Activated naive CD8-positive, alpha-beta T cell treated with anti-CD3 and anti-CD28 coated beads, Interleukin-2, amount 50 U/mL, for 24 hours (primary cell): ENCODE measurements around the gene ACAP3.

Source experiments
- ATAC-seq: fragments of 150-1000 bp; cut with Tn5 transposase; one replicate; pipeline ENCODE4 v1.10.0; 2021
- DNase-seq: peaks from one replicate; pipeline ENCODE4 v3.0.0; 2021
- H3K27ac Mint-ChIP-seq: one replicate; pipeline ENCODE4 v1.8.0; 2021; ENCODE audit warnings: mild to moderate bottlenecking, mixed read lengths
- H3K27me3 Mint-ChIP-seq: one replicate; pipeline ENCODE4 v1.8.0; 2021; ENCODE audit warnings: mixed read lengths
- H3K36me3 Mint-ChIP-seq: one replicate; pipeline ENCODE4 v1.8.0; 2021; ENCODE audit warnings: low read depth, mixed read lengths
- H3K4me1 Mint-ChIP-seq: one replicate; pipeline ENCODE4 v1.8.0; 2021; ENCODE audit warnings: mixed read lengths
- H3K4me3 Mint-ChIP-seq: one replicate; pipeline ENCODE4 v1.8.0; 2021; ENCODE audit warnings: mild to moderate bottlenecking, moderate library complexity, mixed read lengths
- H3K9me3 Mint-ChIP-seq: one replicate; pipeline ENCODE4 v1.8.0; 2021; ENCODE audit warnings: mixed read lengths

The ACAP3 gene

DNA sequence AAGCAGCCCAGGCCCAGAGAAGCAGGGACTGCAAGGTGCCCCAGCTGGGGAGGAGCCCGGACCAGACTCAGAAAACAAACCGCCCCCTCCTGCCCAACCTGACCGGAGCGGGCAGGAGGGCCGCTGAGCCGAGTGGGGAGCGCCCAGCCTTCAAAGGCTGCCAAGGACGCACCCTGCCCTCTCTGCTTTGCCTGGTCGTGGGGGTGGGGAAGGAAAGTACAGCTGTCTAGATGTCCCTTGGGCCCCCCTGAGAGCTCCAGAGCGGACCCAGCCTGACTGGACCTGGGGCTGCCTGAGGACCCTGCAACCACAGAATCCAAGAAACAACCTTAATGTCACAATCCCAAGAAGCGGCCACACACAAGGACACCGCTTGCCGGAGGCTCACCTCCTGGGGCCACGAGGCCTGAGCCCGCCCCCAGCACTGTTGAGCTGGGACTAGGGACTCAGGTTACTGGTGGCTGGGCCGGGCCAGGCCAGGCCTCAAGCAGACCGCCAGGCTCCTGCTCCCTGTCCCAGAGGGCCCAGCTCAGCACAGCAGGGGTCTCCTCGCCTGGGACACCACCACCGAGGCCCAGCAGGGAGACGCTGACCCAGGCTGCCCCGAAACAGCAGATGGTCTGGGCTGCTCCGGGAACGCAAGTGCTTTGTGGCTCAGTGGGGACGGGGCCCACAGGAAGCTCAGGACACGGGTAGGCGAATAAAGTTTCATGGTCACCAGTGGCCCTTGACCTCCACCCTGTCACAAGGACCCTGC is 40.1 kb upstream of the ACAP3 start:
- ATAC-seq (no peak), DNase-seq (no peak)
- H3K4me3 Mint-ChIP-seq = peak overlapping the region; percentile 77
- no peaks in the 10 kb centered on the region for H3K9me3 Mint-ChIP-seq
- peaks cover 9% of the 10 kb centered on the region for H3K27me3 Mint-ChIP-seq
- peak overlapping the region; percentile 31 for H3K27ac Mint-ChIP-seq
- H3K36me3 Mint-ChIP-seq = no peaks in the 10 kb centered on the region
- H3K4me1 Mint-ChIP-seq = peaks cover 23% of the 10 kb centered on the region

DNA sequence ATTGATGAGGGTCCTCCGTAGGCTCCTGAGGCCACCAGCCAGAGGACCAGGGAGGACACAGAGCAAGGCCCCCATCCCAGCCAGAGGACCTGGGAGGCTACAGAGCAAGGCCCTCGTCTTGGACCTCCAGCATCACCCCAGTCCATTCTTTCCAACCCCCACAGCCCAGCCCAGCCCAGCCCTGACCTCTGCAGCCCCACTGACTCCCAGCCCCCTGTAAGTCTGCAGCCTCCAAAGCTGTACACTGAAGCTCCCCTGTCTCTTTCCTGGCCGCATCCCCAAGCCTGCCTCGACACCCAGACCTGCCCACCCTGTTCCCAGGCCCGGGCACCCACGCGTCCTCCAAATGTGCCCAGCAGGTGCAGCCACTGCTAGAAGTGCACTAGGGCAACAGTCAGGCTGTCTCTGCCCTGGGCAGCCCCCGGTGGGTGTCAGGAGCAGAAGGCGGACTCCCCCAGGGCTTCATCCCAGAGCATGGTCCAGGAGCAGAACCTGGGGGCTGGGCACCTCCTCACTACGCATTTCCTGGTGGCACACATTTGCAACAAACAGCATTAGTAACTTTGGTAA is 39.4 kb upstream of the ACAP3 start:
- Mint-ChIP-seq H3K27ac (no peak overlapping the region), H3K36me3 (no peaks in the 10 kb centered on the region), H3K27me3 (peaks cover 1% of the 10 kb centered on the region), H3K9me3 (no peaks in the 10 kb centered on the region), H3K4me1 (peaks cover 15% of the 10 kb centered on the region), H3K4me3 (peak overlapping the region; percentile 77)
- ATAC-seq = no peak
- DNase-seq = no peak

DNA sequence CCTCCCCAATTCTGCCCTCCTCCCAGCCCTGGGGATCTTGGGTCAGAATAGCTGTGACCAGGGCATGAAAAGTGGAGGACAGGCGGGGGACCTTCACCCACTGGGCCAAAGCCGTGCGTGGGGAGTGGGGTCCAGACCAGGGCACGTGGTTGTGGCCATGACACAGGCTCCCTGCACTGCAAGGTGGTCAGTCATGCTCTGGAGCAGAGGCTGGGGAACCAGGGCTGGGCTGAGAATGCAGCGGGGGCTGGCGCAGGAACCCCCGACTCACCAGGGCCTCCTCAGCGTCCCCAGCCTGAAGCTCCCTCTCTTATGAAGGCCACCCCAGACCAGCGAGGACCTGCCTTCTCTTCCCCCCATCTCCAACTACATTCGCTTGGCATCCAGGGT is 38.8 kb upstream of the ACAP3 start:
- peaks cover 14% of the 10 kb centered on the region for H3K4me1 Mint-ChIP-seq
- no peak overlapping the region for H3K4me3 Mint-ChIP-seq
- H3K27me3 Mint-ChIP-seq = no peaks in the 10 kb centered on the region
- H3K27ac Mint-ChIP-seq = no peak overlapping the region
- ATAC-seq = no peak
- H3K9me3 Mint-ChIP-seq = no peaks in the 10 kb centered on the region
- H3K36me3 Mint-ChIP-seq = peaks cover under 1% of the 10 kb centered on the region
- DNase-seq = no peak

- Mint-ChIP-seq H3K4me3 (no peak overlapping the region), H3K27ac (no peak overlapping the region), H3K27me3 (no peaks in the 10 kb centered on the region), H3K4me1 (peaks cover 14% of the 10 kb centered on the region), H3K36me3 (peaks cover 6% of the 10 kb centered on the region), H3K9me3 (no peaks in the 10 kb centered on the region)
- ATAC-seq (no peak), DNase-seq (no peak)
Measured at GRCh38 chr1:1345860-1346500, 38.2 kb upstream of the ACAP3 start.

- Mint-ChIP-seq H3K27ac (no peak overlapping the region), H3K4me1 (peaks cover 14% of the 10 kb centered on the region), H3K36me3 (peaks cover 12% of the 10 kb centered on the region), H3K9me3 (no peaks in the 10 kb centered on the region), H3K4me3 (no peak overlapping the region), H3K27me3 (no peaks in the 10 kb centered on the region)
- ATAC-seq = no peak
- no peak for DNase-seq
Measured at GRCh38 chr1:1345384-1345783, 37.7 kb upstream of the ACAP3 start.

DNA sequence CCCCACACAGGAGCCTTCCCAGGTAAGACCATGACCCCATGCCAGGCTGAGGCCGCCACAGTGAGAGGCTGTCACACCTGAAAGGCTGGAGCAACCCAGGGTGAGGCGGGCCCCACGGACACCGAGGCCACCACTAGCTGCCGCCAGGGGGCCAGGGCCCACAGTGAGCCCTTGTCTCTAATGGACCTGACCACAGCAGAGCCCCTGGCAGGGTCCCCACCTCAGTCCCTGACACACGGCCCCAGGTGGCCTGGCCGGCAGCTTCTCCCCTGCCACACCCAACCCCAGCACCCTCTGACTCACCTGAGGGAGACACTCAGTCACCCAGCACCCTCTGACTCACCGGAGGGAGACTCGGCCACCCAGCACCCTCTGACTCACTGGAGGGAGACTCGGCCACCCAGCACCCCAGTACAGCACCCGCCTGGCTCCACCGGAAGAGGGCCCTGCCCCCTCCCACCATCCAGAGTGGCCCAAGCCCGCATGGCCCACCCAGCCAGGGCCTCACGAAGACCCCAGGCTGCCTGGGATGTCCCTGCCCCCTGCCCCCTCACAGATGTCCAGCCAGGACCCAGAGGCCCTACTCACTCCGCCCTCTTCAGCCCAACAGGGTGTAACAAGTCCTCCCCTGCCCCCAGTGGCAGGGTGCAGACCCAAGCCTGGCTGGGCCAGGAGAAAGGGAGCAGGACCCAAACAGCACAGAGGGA is 37.1 kb upstream of the ACAP3 start:
- no peaks in the 10 kb centered on the region for H3K27me3 Mint-ChIP-seq
- peak; percentile 64 for DNase-seq
- peak; percentile 88 for ATAC-seq
- peaks cover 13% of the 10 kb centered on the region for H3K36me3 Mint-ChIP-seq
- H3K9me3 Mint-ChIP-seq = no peaks in the 10 kb centered on the region
- H3K4me1 Mint-ChIP-seq = peaks cover 14% of the 10 kb centered on the region
- H3K27ac Mint-ChIP-seq = no peak overlapping the region
- H3K4me3 Mint-ChIP-seq = no peak overlapping the region

- H3K4me1 Mint-ChIP-seq = peaks cover 14% of the 10 kb centered on the region
- H3K27me3 Mint-ChIP-seq = no peaks in the 10 kb centered on the region
Measured at GRCh38 chr1:1343811-1344421, 36.2 kb upstream of the ACAP3 start.

GRCh38 chr1:1342584-1343115 is 34.9 kb upstream of the ACAP3 start:
- Mint-ChIP-seq H3K27me3 (no peaks in the 10 kb centered on the region), H3K27ac (no peak overlapping the region), H3K36me3 (peaks cover 13% of the 10 kb centered on the region), H3K4me3 (no peak overlapping the region), H3K9me3 (no peaks in the 10 kb centered on the region), H3K4me1 (peaks cover 12% of the 10 kb centered on the region)
- no peak for DNase-seq
- ATAC-seq = no peak

More at GRCh38 chr1:1343811-1344421, 36.2 kb upstream of the ACAP3 start:
- no peak overlapping the region for H3K4me3 Mint-ChIP-seq
- H3K36me3 Mint-ChIP-seq = peaks cover 13% of the 10 kb centered on the region
- no peak overlapping the region for H3K27ac Mint-ChIP-seq
- DNase-seq (no peak), ATAC-seq (no peak)
- no peaks in the 10 kb centered on the region for H3K9me3 Mint-ChIP-seq

DNA sequence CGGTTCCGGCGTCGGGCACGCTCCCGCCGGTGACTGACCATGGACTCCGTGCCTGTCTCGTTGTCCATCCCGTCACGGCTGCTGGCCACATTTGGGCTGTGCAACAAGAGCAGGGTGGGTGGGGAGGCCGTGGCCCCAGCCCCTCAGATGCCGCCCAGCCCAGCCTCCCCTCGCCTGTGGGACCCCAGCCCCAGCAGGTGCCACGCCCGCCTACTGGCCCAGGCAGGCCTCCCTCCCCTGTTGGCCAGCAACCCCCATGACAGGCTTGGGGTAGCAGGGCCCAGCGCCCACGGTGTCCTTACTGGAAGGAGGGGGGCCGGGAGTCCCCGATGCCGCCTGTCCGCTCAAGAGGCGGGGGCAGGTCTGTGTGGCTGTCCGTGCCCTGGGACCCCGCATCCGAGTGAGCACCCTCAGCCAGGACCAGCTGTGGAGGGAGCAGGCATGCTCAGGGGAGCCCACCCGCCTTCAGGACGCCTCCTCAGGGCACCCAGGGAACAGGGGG is 34.4 kb upstream of the ACAP3 start:
- Mint-ChIP-seq H3K36me3 (peaks cover 13% of the 10 kb centered on the region), H3K4me1 (peaks cover 8% of the 10 kb centered on the region), H3K27me3 (no peaks in the 10 kb centered on the region), H3K4me3 (no peak overlapping the region), H3K27ac (no peak overlapping the region), H3K9me3 (no peaks in the 10 kb centered on the region)
- DNase-seq (no peak), ATAC-seq (no peak)

DNA sequence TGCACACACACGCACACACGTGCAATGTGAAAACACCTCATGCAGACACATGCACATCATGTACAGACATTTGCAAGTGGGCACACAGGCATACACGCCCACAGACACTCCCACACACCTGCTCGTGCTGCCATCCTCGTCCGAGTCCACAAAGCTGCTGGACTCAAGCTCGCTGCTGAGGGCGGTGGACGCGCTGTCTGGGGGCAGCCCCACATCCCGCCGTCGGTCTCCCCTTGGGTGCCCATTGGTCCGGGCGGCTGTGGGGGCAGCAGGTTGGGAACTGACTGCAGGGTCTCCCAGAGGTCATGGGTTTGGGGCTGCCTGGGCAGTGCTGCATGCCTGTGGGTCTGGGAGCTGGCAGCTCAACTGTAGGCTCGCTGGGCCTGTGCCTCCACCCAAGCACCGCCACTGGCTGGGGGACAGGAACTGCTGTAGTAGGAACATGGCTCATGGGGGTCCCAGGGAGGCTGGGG is 33.9 kb upstream of the ACAP3 start:
- ATAC-seq (no peak), DNase-seq (no peak)
- Mint-ChIP-seq H3K4me1 (peaks cover 3% of the 10 kb centered on the region), H3K4me3 (no peak overlapping the region), H3K27me3 (no peaks in the 10 kb centered on the region), H3K27ac (no peak overlapping the region), H3K36me3 (peaks cover 13% of the 10 kb centered on the region), H3K9me3 (no peaks in the 10 kb centered on the region)

DNA sequence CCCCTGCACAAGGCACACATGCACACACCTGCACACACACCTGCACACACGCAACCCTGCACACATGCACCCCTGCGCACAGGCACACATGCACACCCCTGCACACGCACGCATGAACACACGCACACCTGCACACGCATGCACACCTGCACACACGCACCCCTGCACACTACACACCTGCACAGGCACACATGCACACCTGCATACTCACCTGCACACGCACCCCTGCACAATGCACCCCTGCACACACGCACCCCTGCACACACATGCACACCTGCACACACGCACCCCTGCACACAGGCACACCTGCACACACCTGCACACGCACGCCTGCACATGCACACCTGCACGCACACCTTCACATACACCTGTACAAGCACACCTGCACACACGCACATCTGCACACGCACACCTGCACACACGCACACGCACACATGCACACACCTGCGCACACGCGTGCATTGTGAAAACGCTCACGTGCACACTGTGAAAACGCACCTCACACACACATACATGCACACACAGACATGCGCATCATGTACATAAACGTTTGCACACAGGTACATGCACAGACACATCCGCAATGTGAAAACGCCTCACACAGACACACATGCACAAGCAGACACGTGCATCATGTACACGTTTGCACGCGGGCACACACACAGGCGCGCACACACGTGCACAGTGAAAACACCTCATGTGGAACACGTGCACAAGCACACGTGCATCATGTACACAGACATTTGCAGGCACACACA is 33.2 kb upstream of the ACAP3 start:
- DNase-seq (no peak), ATAC-seq (no peak)
- no peak overlapping the region for H3K27ac Mint-ChIP-seq
- H3K36me3 Mint-ChIP-seq = peaks cover 13% of the 10 kb centered on the region
- H3K27me3 Mint-ChIP-seq = no peaks in the 10 kb centered on the region
- no peak overlapping the region for H3K4me3 Mint-ChIP-seq
- no peaks in the 10 kb centered on the region for H3K9me3 Mint-ChIP-seq
- H3K4me1 Mint-ChIP-seq = peaks cover 3% of the 10 kb centered on the region

- no peaks in the 10 kb centered on the region for H3K9me3 Mint-ChIP-seq
- H3K27ac Mint-ChIP-seq = no peak overlapping the region
- peaks cover 3% of the 10 kb centered on the region for H3K4me1 Mint-ChIP-seq
- ATAC-seq (no peak), DNase-seq (no peak)
- no peak overlapping the region for H3K4me3 Mint-ChIP-seq
- H3K27me3 Mint-ChIP-seq = no peaks in the 10 kb centered on the region
- peaks cover 13% of the 10 kb centered on the region for H3K36me3 Mint-ChIP-seq
Measured at GRCh38 chr1:1340185-1340584, 32.5 kb upstream of the ACAP3 start.

DNA sequence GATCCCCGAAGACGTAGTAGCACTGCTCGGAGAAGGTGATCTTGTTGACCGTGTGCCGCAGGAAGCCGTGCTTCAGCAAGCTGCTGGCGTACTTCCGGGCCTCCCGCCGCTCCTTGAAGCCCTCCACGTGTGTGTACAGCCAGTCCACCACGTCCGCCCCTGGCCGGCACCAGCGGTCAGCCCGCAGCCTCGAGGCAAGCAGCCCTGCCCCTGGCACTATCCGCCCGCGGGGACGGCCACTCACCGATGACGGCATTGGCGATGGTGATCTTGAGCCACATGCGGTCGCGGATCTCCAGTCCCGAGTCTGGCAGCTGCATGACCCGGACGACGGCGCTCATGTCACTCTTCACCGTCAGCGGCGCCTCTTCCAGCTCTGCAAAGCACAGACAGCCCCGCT is 30.5 kb upstream of the ACAP3 start:
- ATAC-seq = no peak
- Mint-ChIP-seq H3K36me3 (peaks cover 13% of the 10 kb centered on the region), H3K27ac (no peak overlapping the region), H3K27me3 (no peaks in the 10 kb centered on the region), H3K9me3 (no peaks in the 10 kb centered on the region), H3K4me3 (no peak overlapping the region), H3K4me1 (no peaks in the 10 kb centered on the region)
- DNase-seq = no peak
